ENCODE measurements around the gene PIP5K1C.

Gene PIP5K1C

DNA sequence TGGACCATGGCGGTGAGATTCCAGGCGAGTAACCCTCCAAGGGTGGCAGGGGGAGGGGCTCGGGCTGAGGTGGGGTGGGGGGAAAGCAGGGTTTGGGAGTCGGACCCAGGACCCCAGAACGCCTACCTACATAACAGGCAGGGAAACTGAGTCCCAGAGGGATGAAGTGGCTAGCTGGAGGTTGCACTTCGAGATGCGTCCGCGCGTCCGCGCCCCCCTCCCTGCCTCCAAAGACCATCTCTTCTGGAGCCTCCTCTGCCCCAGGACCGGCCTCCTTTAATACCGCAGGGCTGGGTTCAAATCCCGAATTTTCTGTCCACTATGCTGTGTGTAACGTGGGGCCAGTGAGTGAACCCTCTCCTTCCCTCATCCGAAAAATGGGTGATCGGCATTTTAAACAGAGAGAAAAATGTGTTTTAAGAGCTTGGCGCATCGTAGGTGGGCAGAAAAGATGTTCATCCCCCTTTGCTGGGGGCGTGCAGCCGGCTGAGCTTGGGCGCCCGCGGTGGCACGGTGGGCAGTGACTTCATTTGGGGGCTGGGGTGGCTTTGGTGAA is 21.7 kb upstream of the PIP5K1C start:
- no peak for DNase-seq (ENCODE audit: low read depth)

DNA sequence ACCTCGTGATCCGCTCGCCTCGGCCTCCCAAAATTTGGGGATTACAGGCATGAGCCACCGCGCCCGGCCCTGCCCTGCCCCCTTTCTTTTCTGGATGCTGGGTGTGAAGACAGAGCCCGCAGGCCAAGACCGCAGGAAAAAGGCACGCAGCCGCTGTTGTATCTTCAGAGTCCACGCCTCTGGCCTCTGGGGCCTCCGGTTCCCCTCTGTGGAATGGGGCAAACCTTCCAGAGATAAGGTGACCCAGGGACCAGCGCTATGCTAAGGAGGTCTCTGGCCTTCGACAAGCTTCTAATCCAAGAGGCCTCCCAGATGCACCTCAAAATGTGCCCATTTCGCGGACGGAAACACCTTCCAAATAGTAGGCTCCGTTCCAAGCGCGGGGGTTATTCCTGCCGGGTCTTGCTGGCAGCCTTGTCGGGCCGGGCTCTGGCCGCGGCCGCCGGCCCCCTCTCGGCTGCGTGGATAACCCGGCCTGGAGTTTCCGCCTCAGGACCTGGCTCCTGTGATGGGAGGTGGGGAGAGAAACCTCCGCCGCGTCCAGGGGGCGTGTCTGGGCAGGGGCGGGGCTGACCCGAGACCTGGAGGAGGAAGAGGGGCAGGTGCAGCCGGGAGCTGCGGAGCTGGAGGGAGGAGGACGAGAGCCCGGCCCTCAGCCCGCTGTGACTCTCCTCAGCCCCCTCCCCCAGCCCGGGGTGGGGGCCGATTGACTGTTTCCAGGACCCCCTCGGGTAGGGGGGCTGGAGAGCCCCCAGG is 21.0 kb upstream of the PIP5K1C start:
- DNase-seq (ENCODE audit: low read depth): peak; percentile 77

DNA sequence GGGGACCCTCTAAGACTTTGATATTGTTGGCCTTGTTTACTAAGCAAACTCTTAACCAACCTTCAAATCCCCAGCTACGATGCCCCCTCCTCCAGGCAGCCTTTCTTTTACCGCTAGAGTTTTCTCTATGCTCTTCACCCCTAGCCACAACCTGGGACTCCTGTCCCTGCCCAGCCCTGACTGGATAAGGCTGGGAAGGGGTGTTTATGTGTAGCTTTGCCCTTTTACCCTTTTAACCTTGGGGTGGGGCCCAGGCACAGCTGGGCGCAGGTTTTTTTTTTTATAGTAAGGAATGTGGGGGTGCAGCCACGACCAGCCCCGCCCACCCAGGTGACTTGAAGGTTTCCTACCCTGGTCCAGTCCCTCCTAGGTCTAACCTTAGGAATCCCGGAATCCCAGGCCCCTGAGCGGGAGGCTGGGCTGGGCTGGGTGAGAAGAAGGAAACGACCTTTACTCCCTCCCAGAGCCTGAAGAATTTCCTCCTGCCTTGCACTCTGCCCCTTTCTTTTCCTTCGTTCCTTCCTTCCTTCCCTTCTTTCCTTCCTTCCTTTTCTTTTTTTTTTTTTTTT is 20.2 kb upstream of the PIP5K1C start:
- DNase-seq (ENCODE audit: low read depth): no peak

DNA sequence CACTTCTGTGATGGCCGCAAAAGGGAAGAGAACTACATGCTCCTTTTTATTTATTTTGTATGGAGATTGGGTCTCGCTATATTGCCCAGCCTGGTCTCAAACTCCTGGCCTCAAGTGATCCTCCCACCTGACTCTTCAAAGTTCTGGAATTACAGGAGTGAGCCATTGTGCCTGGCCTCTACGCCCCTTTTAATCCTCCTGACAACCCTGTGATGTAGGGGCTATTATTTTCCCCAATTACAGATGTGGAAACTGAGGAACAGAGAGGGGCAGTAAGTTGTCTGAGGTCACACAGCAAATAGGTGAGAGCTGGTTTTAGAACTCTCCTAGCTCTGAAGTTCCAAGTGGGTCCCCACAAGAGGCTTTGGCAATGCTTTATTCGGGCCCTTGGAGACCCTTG is 19.6 kb upstream of the PIP5K1C start:
- DNase-seq (ENCODE audit: low read depth): no peak

DNA sequence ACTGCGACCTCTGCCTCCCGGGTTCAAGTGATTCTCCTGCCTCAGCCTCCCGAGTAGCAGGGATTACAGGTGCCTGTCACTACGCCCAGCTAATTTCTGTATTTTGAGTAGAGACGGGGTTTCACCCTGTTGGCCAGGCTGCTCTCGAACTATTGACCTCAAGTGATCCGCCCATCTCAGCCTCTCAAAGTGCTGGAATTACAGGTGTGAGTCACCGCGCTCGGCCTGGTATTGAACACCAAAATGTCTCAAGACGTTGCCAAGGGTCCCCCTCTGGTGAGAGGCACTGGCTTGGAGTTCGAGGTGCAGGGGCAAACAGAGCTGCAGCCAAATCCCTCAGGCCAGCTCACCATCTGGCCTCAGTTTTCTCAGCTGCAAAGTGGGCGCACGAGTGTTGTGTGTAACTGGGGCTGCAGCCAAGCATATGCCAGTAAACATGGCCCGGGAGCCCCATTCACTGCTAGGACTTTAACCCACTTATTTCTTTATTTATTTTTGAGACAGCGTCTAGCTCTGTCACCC is 15.9 kb upstream of the PIP5K1C start:
- no peak for DNase-seq (ENCODE audit: low read depth)

DNA sequence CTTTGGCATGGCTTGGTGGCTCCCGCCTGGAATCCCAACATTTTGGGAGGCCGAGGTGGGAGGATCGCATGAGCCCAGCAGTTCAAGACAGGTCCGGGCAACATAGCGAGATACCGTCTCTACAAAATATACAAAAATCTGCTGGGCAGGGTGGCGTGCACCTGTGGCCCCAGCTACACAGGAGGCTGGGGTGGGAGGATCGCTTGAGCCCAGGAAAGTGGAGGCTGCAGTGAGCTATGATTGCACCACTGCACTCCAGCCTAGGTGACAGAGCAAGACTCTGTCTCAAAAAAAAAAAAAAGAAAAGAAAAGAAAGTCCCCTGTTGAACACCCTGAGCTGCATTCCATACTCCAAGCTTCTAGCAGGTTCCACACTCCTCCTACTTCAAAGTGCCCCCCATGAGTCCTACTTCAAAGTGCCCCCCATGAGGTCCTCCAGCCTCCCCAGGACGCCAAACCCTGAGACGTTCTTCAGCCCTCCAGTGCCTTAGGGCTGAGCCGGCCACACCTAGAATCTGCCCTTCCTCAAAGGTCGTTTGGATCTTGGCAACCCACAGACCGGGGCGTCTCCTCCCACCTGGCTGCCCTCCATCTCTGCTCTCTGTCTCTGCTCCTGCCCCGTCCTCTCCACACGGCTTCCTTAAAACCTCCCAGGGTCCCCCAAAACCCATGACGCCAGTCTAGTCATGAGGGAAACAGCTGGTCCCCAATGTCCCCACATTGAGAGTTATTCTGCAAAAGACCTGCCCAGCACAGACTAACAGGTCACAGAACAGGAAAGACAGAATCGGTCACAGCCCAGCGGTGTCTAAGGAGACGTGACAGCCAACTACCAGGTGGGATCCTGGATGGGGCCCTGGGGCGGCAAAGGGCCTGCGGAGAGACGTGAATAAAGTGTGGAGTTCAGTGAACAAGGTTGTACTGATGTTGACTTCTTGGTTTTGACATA is 12.7 kb upstream of the PIP5K1C start:
- DNase-seq (ENCODE audit: low read depth): no peak

DNA sequence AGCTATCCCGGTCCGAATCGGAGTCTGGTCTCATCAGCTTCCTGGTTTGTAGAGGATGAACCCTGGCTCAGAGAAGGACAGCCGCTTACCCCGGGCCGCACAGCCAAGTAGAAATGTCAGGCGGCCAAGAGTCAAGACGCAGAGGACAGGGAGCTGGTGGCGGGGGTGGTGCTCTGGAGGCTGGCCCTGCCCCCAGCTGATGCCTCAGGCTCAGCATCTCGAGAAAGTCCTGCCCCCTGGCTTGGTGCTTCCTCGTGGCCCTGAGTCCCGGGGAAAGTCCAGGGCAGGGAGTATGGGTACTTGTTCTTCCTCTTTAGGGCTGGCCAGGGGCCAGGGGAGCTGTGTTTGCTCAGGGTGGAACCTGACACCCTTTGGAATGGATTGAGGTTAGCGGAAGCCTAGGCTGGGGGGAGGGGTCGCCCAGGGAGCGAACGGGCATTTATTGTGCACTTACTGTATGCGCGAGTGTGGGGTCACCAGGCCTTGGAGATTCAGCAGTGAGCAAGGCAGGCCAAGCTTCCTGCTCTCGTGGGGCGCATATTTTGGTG is 10.1 kb upstream of the PIP5K1C start:
- DNase-seq (ENCODE audit: low read depth): no peak

DNA sequence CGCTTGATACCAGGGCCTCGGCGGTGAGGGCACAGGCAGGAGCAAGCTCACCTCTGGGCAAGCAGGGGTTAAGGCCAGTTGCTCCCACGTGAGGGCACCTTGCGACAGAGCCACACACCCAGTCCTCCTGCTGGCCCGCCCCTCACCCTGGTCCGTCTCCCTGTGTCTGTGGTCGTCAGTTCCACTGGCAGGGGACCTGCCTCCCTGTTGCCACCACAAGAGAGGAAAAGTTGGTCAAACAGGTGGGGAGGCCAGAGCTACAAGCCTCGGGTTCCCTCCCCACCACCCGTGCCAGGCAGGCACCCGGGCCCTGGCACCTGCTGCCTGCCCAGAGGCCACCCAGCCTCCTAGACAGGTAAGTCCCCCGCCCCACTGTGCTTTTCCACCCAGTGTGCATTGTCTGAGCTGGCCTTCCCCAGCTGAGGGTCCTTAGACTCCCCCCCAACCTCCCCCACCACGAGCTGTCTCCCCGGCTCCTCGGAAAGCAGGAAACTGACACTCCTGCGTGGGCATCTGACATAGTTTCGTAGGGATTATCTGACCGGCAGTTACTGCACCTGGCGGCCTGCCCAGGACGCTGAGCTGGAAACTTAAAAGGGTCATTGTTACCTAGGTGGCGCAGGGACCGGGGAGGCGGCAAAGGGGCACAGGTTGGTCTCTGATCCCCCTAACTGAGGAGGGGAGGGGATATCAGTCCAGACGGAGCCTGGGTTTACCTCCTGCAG is 8.1 kb upstream of the PIP5K1C start, which contains the start of gene TJP3:
TJP3 (plus strand) TSS at position 178 of the 725 bp plus-strand sequence. CDS start 20,049 bp downstream, outside the sequence.
- DNase-seq (ENCODE audit: low read depth): no peak

DNA sequence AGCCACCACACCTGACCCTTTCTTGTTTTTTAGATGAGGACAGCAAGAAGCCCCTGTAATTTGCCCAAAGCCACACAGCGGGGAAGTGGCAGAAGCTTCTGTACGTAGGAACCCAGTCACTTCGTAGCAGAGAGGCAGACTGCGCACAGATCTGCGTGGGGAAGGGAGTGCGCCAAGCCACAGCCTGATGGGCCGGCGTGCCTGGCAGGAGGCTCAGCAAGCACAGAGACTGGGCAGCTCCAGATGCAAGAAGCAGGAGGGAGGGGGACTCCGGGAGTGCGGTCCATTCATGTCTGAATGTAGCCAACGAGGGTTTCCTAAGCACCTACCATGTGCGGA is 7.6 kb upstream of the PIP5K1C start:
- DNase-seq (ENCODE audit: low read depth): no peak

DNA sequence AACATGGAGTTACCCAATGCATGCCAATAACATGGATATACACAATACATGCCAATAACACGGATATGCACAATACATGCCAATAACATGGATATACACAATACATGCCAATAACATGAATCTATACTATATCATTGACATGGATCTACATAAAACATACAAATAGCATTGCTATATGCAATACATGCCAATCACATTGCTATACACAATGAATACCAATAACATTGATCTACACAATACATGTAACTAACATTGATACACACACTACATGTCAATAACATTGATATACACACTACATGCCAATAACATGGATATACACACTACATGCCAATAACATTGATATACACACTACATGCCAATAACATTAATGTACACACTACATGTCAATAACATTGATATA is 932 bp upstream of the PIP5K1C start:
- no peak for DNase-seq (ENCODE audit: low read depth)

DNA sequence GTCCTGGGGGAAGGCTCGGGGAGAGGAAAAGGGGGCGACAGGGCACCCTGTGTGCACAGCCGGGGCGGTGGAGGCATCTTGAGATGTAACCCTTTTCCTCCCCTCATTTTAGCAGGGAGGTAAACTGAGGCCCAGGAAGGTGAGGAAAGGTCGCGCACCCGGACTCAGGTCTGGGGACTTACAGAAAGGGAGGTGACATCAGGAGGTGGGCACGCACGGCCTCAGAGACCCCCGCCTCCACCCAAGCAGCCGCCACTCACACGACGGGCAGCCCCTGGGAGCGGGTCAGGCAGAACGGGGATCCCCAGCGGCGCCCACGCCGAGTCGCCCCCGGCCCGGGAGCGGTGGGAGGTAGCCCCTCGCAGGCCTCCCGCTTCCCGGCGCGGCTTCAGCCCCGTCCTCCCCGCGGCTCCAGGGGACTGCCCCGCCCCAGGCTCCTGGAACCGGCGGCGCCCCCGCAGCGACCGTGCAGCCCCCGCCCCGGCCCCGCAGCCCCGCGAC is 477 bp downstream of the PIP5K1C start:
- DNase-seq (ENCODE audit: low read depth): no peak

DNA sequence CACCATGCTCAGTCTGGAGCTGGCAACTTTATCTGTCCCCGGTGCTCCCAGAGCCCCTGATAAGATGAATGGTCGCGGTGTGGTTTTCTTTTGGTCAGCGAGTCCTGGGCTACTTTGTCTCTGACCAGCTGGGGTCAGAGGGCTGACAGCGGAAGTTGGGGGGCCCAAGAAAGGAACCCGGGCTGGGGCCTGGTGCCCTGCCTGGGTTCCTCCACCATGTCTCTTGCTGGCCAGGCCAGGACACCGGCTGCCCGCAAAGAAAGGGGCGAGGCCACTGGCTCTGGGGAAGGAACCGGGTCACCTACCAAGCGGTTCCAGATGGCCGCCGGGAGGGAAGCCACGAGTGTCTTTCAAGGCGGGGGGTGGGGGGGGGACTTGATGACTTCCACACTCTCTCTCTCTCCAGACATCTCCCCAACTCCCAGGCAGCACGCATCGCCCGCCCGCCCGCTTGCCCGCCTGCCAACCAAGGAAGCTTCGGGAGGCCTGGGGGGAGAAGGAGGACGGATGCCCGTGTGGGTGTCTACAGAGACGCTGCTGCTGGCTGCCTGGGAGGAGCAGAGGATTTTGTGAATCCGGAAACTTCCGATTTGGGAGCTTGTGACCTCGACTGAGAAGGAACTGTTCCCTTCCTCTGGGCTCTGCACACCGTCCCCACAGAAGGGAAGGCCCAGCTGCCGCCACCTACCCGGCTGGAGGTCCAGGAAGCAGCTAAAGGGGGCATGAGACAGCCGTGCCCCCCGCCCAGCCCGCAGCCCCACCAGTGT is 1.1 kb downstream of the PIP5K1C start:
- peak; percentile 67 for DNase-seq (ENCODE audit: low read depth)

DNA sequence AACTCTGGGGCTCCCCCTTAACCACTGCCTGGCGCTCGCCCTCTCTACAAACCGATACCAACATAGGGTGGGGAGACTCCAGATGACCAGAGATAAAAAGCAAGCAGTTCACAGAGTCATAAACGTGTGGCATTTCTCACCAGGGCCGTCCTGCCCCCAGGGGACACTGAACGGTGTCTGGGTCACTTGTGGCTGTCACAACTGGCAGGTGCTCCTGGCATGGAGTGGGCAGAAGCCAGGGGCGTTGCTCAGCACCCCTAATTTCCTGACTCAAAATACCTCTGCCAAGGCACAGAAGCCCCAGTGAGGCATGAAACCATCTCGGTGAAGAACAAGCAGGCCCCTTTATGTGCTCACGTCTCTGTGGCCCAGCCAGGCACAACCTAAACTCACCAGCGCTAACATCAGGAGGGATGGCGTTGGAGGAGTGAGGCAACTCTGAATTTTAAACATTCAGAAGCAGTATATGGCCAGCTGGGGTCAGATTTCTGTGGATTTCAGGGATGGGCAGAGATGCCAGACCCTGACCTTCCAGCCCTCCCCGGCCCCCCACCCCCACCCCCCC is 1.8 kb downstream of the PIP5K1C start:
- no peak for DNase-seq (ENCODE audit: low read depth)

DNA sequence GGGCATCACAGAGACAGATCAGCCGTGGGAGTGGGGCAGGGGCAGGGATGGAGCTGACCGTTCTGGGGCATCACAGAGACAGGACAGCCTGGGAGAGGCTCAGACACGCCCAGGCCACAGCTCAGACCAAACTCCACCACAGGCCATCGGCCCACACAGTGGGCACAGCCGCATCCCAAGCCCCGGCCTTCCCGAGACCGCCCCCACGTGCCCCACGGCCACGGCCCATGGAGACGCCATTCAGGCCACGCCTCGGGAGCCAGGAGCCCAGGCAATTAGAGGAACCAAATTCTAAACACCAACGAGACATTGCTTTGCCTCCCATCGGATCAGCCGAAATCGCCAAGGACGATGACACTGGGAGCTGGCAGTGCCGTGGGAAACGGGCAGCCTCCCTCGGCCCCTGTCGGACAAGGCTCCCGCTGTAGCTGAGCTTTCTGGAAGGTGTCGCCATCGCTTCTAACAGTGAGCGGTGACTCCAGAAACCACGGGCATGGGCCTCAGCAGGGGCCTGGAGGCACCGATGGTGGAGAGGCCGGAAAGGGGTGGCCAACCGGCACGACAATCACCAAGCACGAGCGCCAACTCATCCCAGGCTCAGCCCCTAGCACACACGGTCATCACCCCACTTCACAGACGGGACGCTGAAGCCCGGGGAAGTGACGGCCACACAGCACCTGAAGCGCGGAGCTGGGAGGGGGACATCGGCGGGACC is 2.4 kb downstream of the PIP5K1C start:
- DNase-seq (ENCODE audit: low read depth): no peak

DNA sequence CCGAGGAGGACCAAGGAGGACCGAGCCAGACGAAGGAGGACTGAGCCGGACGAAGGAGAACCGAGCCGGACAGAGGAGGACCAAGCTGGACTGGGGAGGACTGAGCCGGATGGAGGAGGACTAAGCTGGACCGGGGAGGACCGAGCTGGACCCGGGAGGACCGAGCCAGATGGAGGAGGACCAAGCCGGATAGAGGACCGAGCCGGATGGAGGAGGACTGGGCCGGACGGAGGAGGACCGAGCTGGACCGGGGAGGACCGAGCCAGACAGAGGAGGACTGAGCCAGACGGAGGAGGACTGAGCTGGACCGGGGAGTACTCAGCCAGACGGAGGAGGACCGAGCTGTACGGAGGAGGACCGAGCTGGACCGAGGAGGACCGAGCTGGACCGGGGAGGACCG is 3.2 kb downstream of the PIP5K1C start:
- DNase-seq (ENCODE audit: low read depth): no peak

DNA sequence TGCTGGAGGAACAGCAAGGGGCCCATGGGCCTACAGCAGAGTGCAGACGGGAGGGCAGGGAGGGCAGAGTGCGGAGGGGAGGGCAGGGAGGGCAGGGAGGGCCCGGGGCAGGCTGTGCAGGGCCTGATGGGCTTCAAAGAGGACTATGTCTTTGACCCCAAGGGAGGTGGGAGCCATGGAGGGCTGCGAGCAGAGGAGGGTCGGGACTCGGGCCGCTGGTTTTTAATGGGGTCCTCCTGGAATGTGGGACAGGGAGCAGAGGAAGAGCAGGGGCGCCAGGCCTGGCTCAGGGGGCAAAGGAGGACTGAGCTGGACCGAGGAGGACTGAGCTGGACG is 3.6 kb downstream of the PIP5K1C start:
- DNase-seq (ENCODE audit: low read depth): no peak

DNA sequence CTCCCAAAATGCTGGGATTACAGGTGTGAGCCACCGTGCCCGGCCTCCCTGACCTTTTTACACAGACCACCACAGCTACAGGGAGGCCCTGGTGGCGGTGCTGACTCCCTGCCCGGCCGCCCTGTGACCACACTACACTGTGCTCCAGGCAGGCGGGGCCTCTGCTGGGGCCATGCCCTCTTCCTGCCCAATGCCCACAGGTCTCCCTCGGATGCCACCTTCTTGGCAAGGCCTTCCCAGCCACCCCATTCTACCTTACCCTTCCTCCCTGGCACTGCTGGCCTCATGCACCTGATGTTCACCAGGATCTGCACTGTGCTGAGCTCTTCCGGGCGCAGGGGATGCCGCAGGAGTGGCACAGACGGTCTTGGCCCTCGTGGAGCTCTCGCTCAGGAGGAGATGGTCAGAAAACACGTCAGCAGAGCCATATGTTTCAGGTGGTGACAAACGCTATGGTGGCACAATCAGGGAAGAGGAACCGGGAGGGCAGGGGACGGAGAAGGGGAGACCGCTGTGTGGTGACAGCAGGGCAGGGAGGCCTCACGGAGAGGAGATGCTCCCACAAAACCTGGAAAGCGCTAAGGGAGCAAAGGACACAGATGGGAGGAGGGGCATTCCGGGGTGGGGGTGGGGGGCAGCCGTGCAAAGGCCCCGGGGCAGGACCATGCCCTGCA is 4.1 kb downstream of the PIP5K1C start:
- no peak for DNase-seq (ENCODE audit: low read depth)

DNA sequence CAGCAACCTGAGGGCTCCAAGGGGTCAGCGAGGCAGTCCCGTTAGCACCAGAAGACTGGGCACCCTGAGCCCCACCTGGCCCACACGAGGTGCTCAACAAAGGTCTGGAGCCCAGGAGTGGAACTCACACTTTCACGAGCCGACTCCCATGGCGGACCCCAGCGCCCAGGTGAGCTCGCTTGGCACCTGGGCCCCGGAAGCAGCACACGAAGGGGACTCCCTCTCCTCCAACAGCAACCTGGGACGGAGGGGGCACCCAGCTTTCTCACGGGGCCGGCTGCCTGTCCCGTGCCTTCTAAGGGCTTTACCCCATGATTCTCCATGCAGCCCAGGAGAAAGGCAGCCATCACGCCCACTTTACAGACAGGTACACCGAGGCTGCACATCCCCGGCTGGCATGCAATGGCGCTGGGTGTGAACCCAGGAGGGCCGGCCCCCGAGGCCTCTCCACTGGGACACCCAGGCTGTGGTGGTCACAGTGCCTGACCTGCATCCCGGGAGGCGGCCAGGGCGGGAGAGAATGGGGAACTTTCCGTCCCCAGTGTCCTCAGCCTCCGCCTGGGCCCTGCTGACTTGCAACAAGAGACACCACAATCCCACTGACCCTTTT is 5.0 kb downstream of the PIP5K1C start:
- no peak for DNase-seq (ENCODE audit: low read depth)

Data from CMK (cell line).